Cardiac muscle cell (in vitro differentiated cells and primary cell): Measurements from ENCODE around the gene DMRT3. TPM values are rescaled to one million over a fixed set of nuclear protein-coding genes. Genes with fewer than 3 reads are reported as not detected.

Source experiments
- DNase-seq, 2 donors: peaks; one replicate each; pipeline versions ENCODE4 v3.0.0 to v3.0.0-alpha.2; 2010 to 2017; ENCODE audit warnings: low read depth in 1 of 2, low spot score in 1 of 2
- H3K27ac ChIP-seq: fragments of 200-600 bp; sonication (generic); 2 replicates; pipeline ENCODE4 v1.5.1; 2016
- H3K27me3 ChIP-seq: fragments of 200-600 bp; sonication (generic); 2 replicates; pipeline ENCODE4 v1.6.0; 2016; ENCODE audit warnings: control low read depth
- H3K36me3 ChIP-seq: fragments of 200-600 bp; sonication (generic); 2 replicates; pipeline ENCODE4 v1.5.1; 2016; ENCODE audit warnings: control low read depth
- H3K4me1 ChIP-seq: fragments of 200-600 bp; sonication (generic); 2 replicates; pipeline ENCODE4 v1.8.1; 2017; ENCODE audit warnings: low read depth, mild to moderate bottlenecking, mixed run types
- H3K4me3 ChIP-seq: fragments of 200-600 bp; sonication (generic); 2 replicates; pipeline ENCODE4 v1.5.1; 2016; ENCODE audit warnings: mild to moderate bottlenecking
- H3K9me3 ChIP-seq: fragments of 200-600 bp; sonication (generic); 2 replicates; pipeline ENCODE4 v1.5.1; 2017; ENCODE audit warnings: low read depth, mild to moderate bottlenecking, control low read depth
- polyA plus RNA-seq: library from polyadenylated mRNA; unstranded; fragments of >200 nt; fragmentation: Nextera tagmentation; extraction: Ambion mirVana; gene quantifications from 2 replicates; pipeline ENCODE4 v1.2.1, GENCODE V29; 2016
- total RNA-seq: library from RNA; depleted of rRNA; stranded (reverse); fragments of >200 nt; gene quantifications from 2 replicates; pipeline ENCODE4 v1.2.3, GENCODE V29; 2016
- TF ChIP-seq, protein P1 (sequence below): IDR thresholded peaks from 2 replicates; pipeline ENCODE4 v1.5.1; 2012; ENCODE audit warnings: low read depth, mild to moderate bottlenecking, low read length

The DMRT3 gene
- total RNA-seq = 0.35 TPM in 1 of 2 replicates, not detected in the other
- not detected in 2 replicates for polyA plus RNA-seq

DNA sequence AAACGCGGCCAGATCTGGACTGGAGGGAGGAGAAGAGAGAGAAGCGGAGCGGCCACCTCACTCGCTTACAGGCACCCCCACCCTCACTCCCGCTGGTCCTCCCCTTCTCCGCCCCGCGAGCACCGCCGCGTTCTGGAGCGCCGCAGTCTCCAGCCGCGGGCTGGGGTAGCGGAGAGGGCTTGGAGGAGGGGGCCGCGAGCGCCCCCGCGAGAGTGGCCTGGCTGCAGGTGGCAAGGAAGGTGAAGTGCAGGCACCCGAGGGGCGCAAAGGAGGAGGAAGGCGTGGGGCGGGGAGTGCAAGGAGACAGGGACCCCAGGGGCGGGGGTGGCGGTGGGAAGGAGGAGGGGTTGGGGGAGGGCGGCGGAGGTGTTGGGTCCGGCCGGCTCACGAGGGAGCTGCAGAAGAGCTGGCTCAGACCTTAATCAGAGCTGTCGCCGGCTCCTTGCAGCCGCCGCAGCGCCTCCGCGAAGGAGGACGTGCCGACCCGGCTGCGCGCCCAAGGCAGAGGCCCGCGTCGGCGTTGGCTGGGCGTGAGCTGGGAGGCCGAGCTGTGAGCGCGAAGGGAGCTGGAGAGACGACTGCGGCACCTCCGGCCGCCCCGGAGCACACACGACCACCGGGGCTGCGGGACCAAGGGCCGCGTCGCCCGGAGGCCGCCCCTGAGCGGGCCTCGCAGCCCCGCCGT, at the start of gene DMRT3:
Gene DMRT3, plus strand, starts transcription at position 398 of the 685 bp plus-strand sequence. CDS start 347 bp downstream, outside the sequence.
- peak in 1 of 2 donors; percentile 45 for DNase-seq
- Histone ChIP-seq H3K27ac (no peak within 1 kb of the TSS), H3K4me1 (peaks cover 2% of the 10 kb centered on the region), H3K27me3 (peaks cover 100% of the 10 kb centered on the region), H3K36me3 (no peaks in the 10 kb centered on the region), H3K4me3 (peak within 1 kb of the TSS; percentile 23), H3K9me3 (no peaks in the 10 kb centered on the region)
- TF ChIP-seq, protein P1, sequence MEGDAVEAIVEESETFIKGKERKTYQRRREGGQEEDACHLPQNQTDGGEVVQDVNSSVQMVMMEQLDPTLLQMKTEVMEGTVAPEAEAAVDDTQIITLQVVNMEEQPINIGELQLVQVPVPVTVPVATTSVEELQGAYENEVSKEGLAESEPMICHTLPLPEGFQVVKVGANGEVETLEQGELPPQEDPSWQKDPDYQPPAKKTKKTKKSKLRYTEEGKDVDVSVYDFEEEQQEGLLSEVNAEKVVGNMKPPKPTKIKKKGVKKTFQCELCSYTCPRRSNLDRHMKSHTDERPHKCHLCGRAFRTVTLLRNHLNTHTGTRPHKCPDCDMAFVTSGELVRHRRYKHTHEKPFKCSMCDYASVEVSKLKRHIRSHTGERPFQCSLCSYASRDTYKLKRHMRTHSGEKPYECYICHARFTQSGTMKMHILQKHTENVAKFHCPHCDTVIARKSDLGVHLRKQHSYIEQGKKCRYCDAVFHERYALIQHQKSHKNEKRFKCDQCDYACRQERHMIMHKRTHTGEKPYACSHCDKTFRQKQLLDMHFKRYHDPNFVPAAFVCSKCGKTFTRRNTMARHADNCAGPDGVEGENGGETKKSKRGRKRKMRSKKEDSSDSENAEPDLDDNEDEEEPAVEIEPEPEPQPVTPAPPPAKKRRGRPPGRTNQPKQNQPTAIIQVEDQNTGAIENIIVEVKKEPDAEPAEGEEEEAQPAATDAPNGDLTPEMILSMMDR = no peak

- Histone ChIP-seq H3K36me3 (no peaks in the 10 kb centered on the region), H3K27me3 (no peaks in the 10 kb centered on the region), H3K9me3 (no peaks in the 10 kb centered on the region), H3K4me1 (no peaks in the 10 kb centered on the region), H3K27ac (no peak overlapping the region), H3K4me3 (no peak overlapping the region)
- TF ChIP-seq, protein P1 = no peak
- no peak for DNase-seq
Measured at GRCh38 chr9:926976-927375, 49.5 kb upstream of the DMRT3 start.

GRCh38 chr9:928363-929042, 48.0 kb upstream of the DMRT3 start:
- Histone ChIP-seq H3K27ac (no peak overlapping the region), H3K9me3 (no peaks in the 10 kb centered on the region), H3K4me3 (no peak overlapping the region), H3K4me1 (no peaks in the 10 kb centered on the region), H3K36me3 (no peaks in the 10 kb centered on the region), H3K27me3 (no peaks in the 10 kb centered on the region)
- peak; percentile 1 to 53 for DNase-seq
- TF ChIP-seq, protein P1 = peak; percentile 44

DNA sequence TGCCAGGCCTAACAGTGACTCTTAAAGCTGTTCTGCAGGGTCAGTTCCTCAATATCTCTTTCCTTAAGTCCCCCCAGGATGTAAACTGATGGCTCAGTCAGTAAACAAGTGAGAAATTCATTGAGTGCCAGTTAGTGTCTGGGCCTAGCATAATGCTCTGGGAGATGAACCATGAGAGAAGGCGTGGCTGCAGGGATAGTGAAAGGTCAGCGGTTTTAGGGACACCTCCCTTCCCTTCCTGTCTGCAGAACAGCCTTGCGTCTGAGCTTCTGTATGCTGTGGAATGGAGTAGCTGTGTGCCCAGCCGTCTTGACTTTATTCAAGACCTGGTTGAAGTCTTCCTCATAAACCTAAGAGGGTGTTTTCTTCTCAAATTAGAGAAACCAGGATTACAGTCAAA, 46.7 kb upstream of the DMRT3 start:
- H3K4me1 ChIP-seq = no peaks in the 10 kb centered on the region
- DNase-seq = no peak
- H3K9me3 ChIP-seq = no peaks in the 10 kb centered on the region
- H3K27ac ChIP-seq = no peak overlapping the region
- no peaks in the 10 kb centered on the region for H3K36me3 ChIP-seq
- no peak overlapping the region for H3K4me3 ChIP-seq
- no peaks in the 10 kb centered on the region for H3K27me3 ChIP-seq
- TF ChIP-seq, protein P1 = no peak

DNA sequence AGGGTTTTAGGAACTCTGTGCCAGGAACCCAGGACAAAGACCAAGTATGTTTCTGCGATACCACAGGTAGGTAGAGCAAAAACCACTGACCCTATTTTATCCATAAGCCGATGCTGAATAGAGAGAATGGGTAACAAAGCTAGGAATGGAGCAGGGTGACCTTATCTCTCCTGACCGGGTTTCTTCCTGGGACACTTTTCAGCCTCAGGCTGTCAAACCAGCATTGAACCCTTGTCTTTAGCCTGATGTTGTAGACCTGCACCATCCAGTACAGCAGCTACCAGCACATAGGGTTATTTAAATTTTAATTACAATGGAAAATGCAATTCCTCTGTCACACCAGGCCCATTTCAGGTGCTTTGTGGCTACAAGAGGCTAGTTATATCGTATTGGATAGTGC, 43.1 kb upstream of the DMRT3 start:
- DNase-seq = no peak
- Histone ChIP-seq H3K4me1 (peaks cover 10% of the 10 kb centered on the region), H3K9me3 (no peaks in the 10 kb centered on the region), H3K36me3 (no peaks in the 10 kb centered on the region), H3K27me3 (no peaks in the 10 kb centered on the region), H3K4me3 (no peak overlapping the region), H3K27ac (no peak overlapping the region)
- TF ChIP-seq, protein P1 = no peak
